GM12878 (cell line): ENCODE data around the gene DPPA4. TPM values are rescaled to one million over a fixed set of nuclear protein-coding genes. Genes with fewer than 3 reads are reported as not detected.

Experiments used
- ATAC-seq: fragments of 200-7000 bp; cut with Tn5 transposase; 3 replicates; pipeline ENCODE4 v1.9.1; 2020; ENCODE audit warnings: mild to moderate bottlenecking, moderate library complexity
- BruUV-seq: library from RNA; stranded (reverse); fragments of 400-500 nt; replicated peaks from 2 replicates; lab custom pipeline; 2021; lab: Mats Ljungman, UMichigan
- CTCF ChIA-PET: fragments of 300-600 bp; sonication (Branson Sonifier 250); formaldehyde crosslinking; extraction: SDS; loops from one replicate; lab custom pipeline; 2021; ENCODE audit warnings: inconsistent platforms; lab: Yijun Ruan, JAX
- POLR2A ChIA-PET: fragments of 350-600 bp; formaldehyde crosslinking; extraction: SDS; loops from one replicate; lab custom pipeline; 2021; ENCODE audit warnings: inconsistent platforms; lab: Charles Lee
- RAD21 ChIA-PET: fragments of 300-600 bp; sonication (Branson Sonifier 250); formaldehyde crosslinking; loops from one replicate; lab custom pipeline; 2023; ENCODE audit warnings: antibody characterized with exemption; ENCODE audit not compliant: unreplicated experiment; lab: Charles Lee
- SMC1A ChIA-PET: fragments of 300-600 bp; sonication (Branson Sonifier 250); formaldehyde crosslinking; loops from one replicate; lab custom pipeline; 2023; ENCODE audit not compliant: unreplicated experiment, uncharacterized antibody; lab: Charles Lee
- DNase-seq: peaks from one replicate; pipeline ENCODE4 v3.0.0-alpha.2; 2011; ENCODE audit warnings: low read depth, low spot score
- FAIRE-seq: peaks from 3 replicates; lab custom pipeline; 2011; peaks lifted over from hg19 to GRCh38; lab: Jason Lieb, UNC
- H2AFZ ChIP-seq: 2 replicates; pipeline ENCODE4 v1.6.0; 2011; ENCODE audit warnings: low read depth, low read length, control low read depth; ENCODE audit not compliant: control insufficient read depth
- H3K27ac ChIP-seq: 2 replicates; pipeline ENCODE4 v1.5.1; 2011; ENCODE audit warnings: control low read depth; ENCODE audit not compliant: control insufficient read depth, insufficient read depth
- H3K27me3 ChIP-seq, 2 experiments: replicated peaks in 1 of 2; 2 replicates each; pipeline versions ENCODE4 v1.6.0 to v1.6.1; 2011; ENCODE audit warnings: low read length in 1 of 2; ENCODE audit not compliant: control insufficient read depth in 2 of 2, insufficient read depth in 2 of 2
- H3K36me3 ChIP-seq, 2 experiments: 2 replicates each; pipeline ENCODE4 v1.5.1; 2011; ENCODE audit warnings: low read length in 1 of 2; ENCODE audit not compliant: control insufficient read depth in 2 of 2, insufficient read depth in 2 of 2
- H3K4me1 ChIP-seq: 2 replicates; pipeline ENCODE4 v1.6.1; 2011; ENCODE audit warnings: mild to moderate bottlenecking, low read length, moderate library complexity, mixed read lengths; ENCODE audit not compliant: control insufficient read depth, insufficient read depth
- H3K4me2 ChIP-seq: 2 replicates; pipeline ENCODE4 v1.6.0; 2011; ENCODE audit warnings: control low read depth; ENCODE audit not compliant: control insufficient read depth, insufficient read depth
- H3K4me3 ChIP-seq: fragments of 200-600 bp; sonication (generic); 2 replicates; pipeline ENCODE4 v1.5.1; 2016
- H3K79me2 ChIP-seq: 2 replicates; pipeline ENCODE4 v1.6.0; 2011; ENCODE audit warnings: low read length; ENCODE audit not compliant: control insufficient read depth, insufficient read depth
- H3K9ac ChIP-seq: 2 replicates; pipeline ENCODE4 v1.8.0; 2011; ENCODE audit warnings: low read length, control low read depth, mixed read lengths; ENCODE audit not compliant: control insufficient read depth, insufficient read depth
- H3K9me3 ChIP-seq: replicated peaks from 3 replicates; pipeline ENCODE4 v1.5.1; 2011; ENCODE audit warnings: mild to moderate bottlenecking, low read length; ENCODE audit not compliant: control insufficient read depth, insufficient read depth
- H4K20me1 ChIP-seq: 2 replicates; pipeline ENCODE4 v1.6.0; 2011; ENCODE audit not compliant: control insufficient read depth, insufficient read depth
- ATF2 ChIP-seq: IDR thresholded peaks from 2 replicates; pipeline ENCODE4 v1.6.1; 2012; ENCODE audit warnings: low read length, inconsistent platforms
- BCL3 ChIP-seq: IDR thresholded peaks from 2 replicates; pipeline ENCODE4 v1.6.1; 2011; ENCODE audit warnings: borderline replicate concordance, low read depth, mild to moderate bottlenecking, moderate library complexity, low read length; ENCODE audit not compliant: insufficient read depth, poor library complexity, severe bottlenecking
- CHD4 ChIP-seq: fragments of 200-600 bp; sonication (generic); IDR thresholded peaks from 2 replicates; pipeline ENCODE4 v1.6.1; 2016; ENCODE audit warnings: mild to moderate bottlenecking
- EP300 ChIP-seq, 2 experiments: fragments of 150-350 bp in 1 of 2; IDR thresholded peaks; 2 replicates each; pipeline ENCODE4 v1.6.1; 2011 to 2012; ENCODE audit warnings: low read depth in 2 of 2, low read length in 2 of 2, borderline replicate concordance in 1 of 2, improper control_type of control experiment in 1 of 2, inconsistent platforms in 1 of 2; ENCODE audit not compliant: control insufficient read depth in 1 of 2
- IRF5 ChIP-seq: fragments of 450-650 bp; IDR thresholded peaks from 2 replicates; pipeline ENCODE4 v1.6.1; 2017; ENCODE audit warnings: borderline replicate concordance
- KAT2A ChIP-seq: conservative IDR thresholded peaks from 2 replicates; pipeline ENCODE4 v1.6.1; 2011; ENCODE audit warnings: low read depth, low read length; ENCODE audit not compliant: control insufficient read depth
- MYC ChIP-seq: IDR thresholded peaks from 2 replicates; pipeline ENCODE4 v1.6.1; 2011; ENCODE audit warnings: mild to moderate bottlenecking, low read length, moderate library complexity, inconsistent platforms; ENCODE audit not compliant: insufficient read depth, insufficient replicate concordance, insufficient read length, severe bottlenecking
- NR2C2 ChIP-seq: IDR thresholded peaks from 2 replicates; pipeline ENCODE4 v1.6.1; 2011; ENCODE audit warnings: borderline replicate concordance, low read depth; ENCODE audit not compliant: control insufficient read depth, insufficient read length
- SKIL ChIP-seq: fragments of 450-650 bp; IDR thresholded peaks from 2 replicates; pipeline ENCODE4 v1.6.1; 2017; ENCODE audit warnings: mild to moderate bottlenecking, low read depth, inconsistent platforms; ENCODE audit not compliant: poor library complexity, severe bottlenecking
- SUZ12 ChIP-seq: fragments of 200-600 bp; sonication (generic); IDR thresholded peaks from one replicate; pipeline ENCODE4 v1.6.1; 2018; ENCODE audit warnings: antibody characterized with exemption, mild to moderate bottlenecking; ENCODE audit not compliant: unreplicated experiment
- TCF3 ChIP-seq: IDR thresholded peaks from 2 replicates; pipeline ENCODE4 v1.6.1; 2012; ENCODE audit warnings: low read depth, mild to moderate bottlenecking, low read length, borderline replicate concordance; ENCODE audit not compliant: insufficient read depth
- ZZZ3 ChIP-seq: IDR thresholded peaks from 2 replicates; pipeline ENCODE4 v1.6.1; 2011; ENCODE audit warnings: low read depth; ENCODE audit not compliant: control insufficient read depth, insufficient read length
- WGBS: methylation state at CpG from one replicate; pipeline ENCODE4 v1.1.6; 2016; ENCODE audit warnings: low lambda C conversion rate; ENCODE audit not compliant: insufficient replicate concordance, insufficient coverage; ENCODE audit errors: missing lambda C conversion rate; 5-methylcytosine and 5-hydroxymethylcytosine counted together
- in situ Hi-C: fragments of 300-500 bp; cut with MboI; formaldehyde crosslinking; loops from 9 replicates; pipeline ENCODE4 v1.14.3; 2018; ENCODE audit warnings: mixed read lengths
- intact Hi-C: fragments of 100-400 bp; cut with micrococcal nuclease; formaldehyde crosslinking; loops from one replicate; pipeline ENCODE4 v1.14.2; 2022; ENCODE audit not compliant: unreplicated experiment
- polyA plus RNA-seq, 11 experiments: library from polyadenylated mRNA; depleted of rRNA in 4 of 11; unstranded in 6 of 11; stranded (reverse) in 5 of 11; fragments of >200 nt; fragmentation: Nextera tagmentation in 4 of 11; fragmentation: Illumina TruSeq in 1 of 11; extraction: Ambion mirVana in 4 of 11; extraction: Trizol in 1 of 11; gene quantifications; 1 replicate in 1 of 11; 2 replicates in 10 of 11; pipeline versions ENCODE4 v1.2.1 to v1.2.3, GENCODE V29; 2011 to 2016; ENCODE audit warnings: inconsistent platforms in 2 of 11, missing spikeins in 2 of 11, low read depth in 1 of 11
- total RNA-seq, 4 experiments: library from RNA; depleted of rRNA in 3 of 4; stranded (reverse); fragments of >200 nt in 3 of 4; fragmentation: Illumina TruSeq in 1 of 4; extraction: Trizol in 1 of 4; gene quantifications; 2 replicates each; pipeline versions ENCODE4 v1.2.1 to v1.2.3, GENCODE V29; 2013 to 2021

The DPPA4 gene
- total and polyA plus RNA-seq, 10 of the 15 experiments (the other 5 are each of a cell fraction or from before 2014, with no cell fraction given): 0.01 to 0.90 (median 0.44) TPM; not detected in 5

GRCh38 chr3:109339197-109339596 is 1.9 kb upstream of the DPPA4 start:
- FAIRE-seq (no peak), ATAC-seq (no peak), DNase-seq (no peak)
- TF ChIP-seq SUZ12: no peak
- TF ChIP-seq TCF3: no peak
- TF ChIP-seq IRF5: no peak
- no peak for TF ChIP-seq KAT2A
- no peak for TF ChIP-seq BCL3
- no peak for TF ChIP-seq EP300 (IDR thresholded peaks at IDR 0.05; ENCODE audit: borderline replicate concordance in 1 of 2, control insufficient read depth in 1 of 2, low read depth in 2 of 2, low read length in 2 of 2)
- TF ChIP-seq SKIL: no peak
- TF ChIP-seq ATF2: no peak
- TF ChIP-seq MYC: no peak
- TF ChIP-seq NR2C2: no peak
- TF ChIP-seq ZZZ3: no peak
- TF ChIP-seq CHD4: no peak
- Histone ChIP-seq H3K36me3 (no peaks in the 10 kb centered on the region), H3K9me3 (no peaks in the 10 kb centered on the region), H3K9ac (no peak overlapping the region), H3K4me2 (no peak overlapping the region), H3K4me3 (no peak overlapping the region), H3K27me3 (no peaks in the 10 kb centered on the region), H3K27ac (no peak overlapping the region), H4K20me1 (no peaks in the 10 kb centered on the region), H3K4me1 (no peaks in the 10 kb centered on the region), H3K79me2 (no peaks in the 10 kb centered on the region), H2AFZ (no peak overlapping the region)
- in situ Hi-C loops (no loop called here), intact Hi-C loops (no loop called here)
- 0% methylated on average over 3 of the region's 3 CpGs for WGBS
- ChIA-PET CTCF (no interaction called here), SMC1A (no interaction called here), RAD21 (no interaction called here), POLR2A (no interaction called here)
- BruUV-seq: no TSS peak
